LNCaP clone FGC (cell line): ENCODE measurements around the gene ALCAM.

Experiments
- DNase-seq: peaks from one replicate; pipeline ENCODE4 v3.0.0-alpha.2; 2011; ENCODE audit warnings: low read depth
- H3K4me3 ChIP-seq: 2 replicates; pipeline ENCODE4 v1.5.1; 2011; ENCODE audit warnings: mild to moderate bottlenecking, low read depth, low read length, control low read depth
- TF ChIP-seq, protein P1 (sequence below): IDR thresholded peaks from 2 replicates; pipeline ENCODE4 v1.5.1; 2012; ENCODE audit warnings: mild to moderate bottlenecking; ENCODE audit not compliant: control insufficient read depth, insufficient read depth; ENCODE audit errors: extremely low read depth

The ALCAM gene

GRCh38 chr3:105444725-105445124 lies 78.0 kb downstream of the ALCAM start:
- DNase-seq = no peak
- TF ChIP-seq, protein P1, sequence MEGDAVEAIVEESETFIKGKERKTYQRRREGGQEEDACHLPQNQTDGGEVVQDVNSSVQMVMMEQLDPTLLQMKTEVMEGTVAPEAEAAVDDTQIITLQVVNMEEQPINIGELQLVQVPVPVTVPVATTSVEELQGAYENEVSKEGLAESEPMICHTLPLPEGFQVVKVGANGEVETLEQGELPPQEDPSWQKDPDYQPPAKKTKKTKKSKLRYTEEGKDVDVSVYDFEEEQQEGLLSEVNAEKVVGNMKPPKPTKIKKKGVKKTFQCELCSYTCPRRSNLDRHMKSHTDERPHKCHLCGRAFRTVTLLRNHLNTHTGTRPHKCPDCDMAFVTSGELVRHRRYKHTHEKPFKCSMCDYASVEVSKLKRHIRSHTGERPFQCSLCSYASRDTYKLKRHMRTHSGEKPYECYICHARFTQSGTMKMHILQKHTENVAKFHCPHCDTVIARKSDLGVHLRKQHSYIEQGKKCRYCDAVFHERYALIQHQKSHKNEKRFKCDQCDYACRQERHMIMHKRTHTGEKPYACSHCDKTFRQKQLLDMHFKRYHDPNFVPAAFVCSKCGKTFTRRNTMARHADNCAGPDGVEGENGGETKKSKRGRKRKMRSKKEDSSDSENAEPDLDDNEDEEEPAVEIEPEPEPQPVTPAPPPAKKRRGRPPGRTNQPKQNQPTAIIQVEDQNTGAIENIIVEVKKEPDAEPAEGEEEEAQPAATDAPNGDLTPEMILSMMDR = no peak
- H3K4me3 ChIP-seq = no peak overlapping the region

- H3K4me3 ChIP-seq = no peak overlapping the region
- TF ChIP-seq, protein P1 = no peak
- DNase-seq = no peak
These were observed 81.8 kb downstream of the ALCAM start for GRCh38 chr3:105448338-105448982.

GRCh38 chr3:105449414-105449813 lies 82.7 kb downstream of the ALCAM start:
- DNase-seq = no peak
- TF ChIP-seq, protein P1 = no peak
- H3K4me3 ChIP-seq = no peak overlapping the region

DNA sequence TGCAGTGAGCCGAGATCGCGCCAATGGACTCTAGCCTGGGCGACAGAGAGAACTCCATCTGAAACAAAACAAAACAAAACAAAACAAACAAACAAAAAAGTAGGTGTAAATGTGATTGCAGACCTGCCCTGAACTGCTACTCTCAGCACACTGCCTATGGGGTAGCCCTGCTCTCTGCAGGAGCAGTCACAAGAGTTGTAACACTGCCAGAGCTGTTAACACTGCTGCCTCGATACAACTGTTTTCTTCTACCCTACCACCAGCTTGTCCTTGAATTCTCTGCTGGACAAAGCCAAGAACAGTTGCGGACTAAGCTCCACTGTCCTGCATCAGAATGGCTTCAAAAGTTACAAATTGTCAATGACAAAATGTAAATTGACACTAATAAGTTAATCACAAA lies 89.3 kb downstream of the ALCAM start:
- TF ChIP-seq, protein P1 = no peak
- DNase-seq = no peak

DNA sequence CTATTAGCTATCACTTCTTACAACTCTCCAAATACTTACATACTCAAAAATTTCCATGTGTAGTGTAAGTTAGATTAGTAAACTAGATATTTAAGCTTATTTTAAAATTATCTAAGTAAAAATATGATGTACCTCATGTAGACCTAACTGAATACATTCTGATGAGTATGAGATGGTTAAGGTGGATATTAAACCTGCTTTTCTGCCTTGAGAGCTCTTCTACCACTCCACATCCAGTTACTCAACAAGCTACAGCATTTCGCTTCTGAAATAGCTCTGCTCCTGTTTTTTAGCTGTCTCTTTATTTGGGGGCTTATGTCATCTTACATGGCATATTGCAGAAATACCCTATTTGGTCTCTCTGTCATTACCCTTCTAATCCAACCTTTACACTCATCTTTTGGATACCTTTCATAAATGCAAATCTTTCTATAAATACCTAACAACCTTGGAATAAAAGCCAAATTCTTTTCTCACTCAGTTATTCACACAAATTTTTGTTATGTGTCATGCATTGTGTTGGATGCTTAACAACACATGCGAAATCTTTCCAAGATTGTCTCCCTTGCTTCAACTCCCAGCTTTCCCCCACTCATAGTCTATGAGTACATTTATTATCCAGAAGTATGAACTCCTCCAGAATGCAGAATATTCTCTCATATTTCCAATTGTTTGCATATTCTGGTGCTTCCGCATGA lies 92.0 kb downstream of the ALCAM start:
- DNase-seq = no peak
- TF ChIP-seq, protein P1 = no peak
- H3K4me3 ChIP-seq = no peak overlapping the region

More for the DNA sequence above, 89.3 kb downstream of the ALCAM start:
- no peak overlapping the region for H3K4me3 ChIP-seq

DNA sequence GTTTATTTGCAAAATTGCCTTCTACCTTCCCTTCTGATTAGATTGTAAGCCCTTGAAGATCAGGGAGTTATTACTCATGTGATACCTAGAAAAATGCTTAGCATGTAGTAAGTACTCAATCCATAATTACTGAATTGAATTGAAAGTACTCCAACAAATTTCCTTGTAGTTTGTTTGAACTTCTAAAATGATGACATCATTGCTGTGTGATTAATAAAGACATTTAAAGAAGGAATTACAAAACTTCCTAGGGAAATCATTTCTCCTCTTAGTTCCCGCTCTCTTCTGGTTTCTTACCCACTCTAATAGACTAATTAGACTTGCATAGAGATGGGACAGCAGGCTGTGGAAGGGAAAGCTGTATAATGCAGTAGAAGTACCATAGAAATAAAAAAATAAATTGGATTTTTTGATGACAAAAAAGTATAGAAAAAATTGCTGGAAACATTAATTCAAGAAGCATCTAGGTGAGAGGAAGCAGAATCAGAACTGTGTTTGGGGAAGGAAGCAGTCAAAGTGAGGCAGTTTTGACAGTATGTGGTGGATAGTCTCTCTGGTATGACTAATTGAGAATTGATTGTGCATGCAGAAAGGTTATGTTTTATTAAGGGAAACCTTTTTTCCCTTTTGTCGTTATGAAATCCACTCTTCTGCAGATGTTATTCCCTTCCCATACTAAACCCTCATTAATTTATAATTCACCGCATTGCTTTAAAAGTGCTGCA lies 93.0 kb downstream of the ALCAM start:
- H3K4me3 ChIP-seq = no peak overlapping the region
- no peak for DNase-seq
- TF ChIP-seq, protein P1 = no peak
